Osteoblast (primary cell): Measurements from ENCODE around the gene NOXA1. TPM values are rescaled to one million over a fixed set of nuclear protein-coding genes. Genes with fewer than 3 reads are reported as not detected.
A peak's percentile ranks its signal among the peaks of the same experiment; 100 is the strongest.

Source experiments
- DNase-seq: peaks from one replicate; pipeline ENCODE4 v3.0.0; 2011; ENCODE audit warnings: low spot score, mixed read lengths; ENCODE audit not compliant: insufficient read length; ENCODE audit errors: missing footprints
- H2AFZ ChIP-seq: 2 replicates; pipeline ENCODE4 v1.6.0; 2011; ENCODE audit warnings: mild to moderate bottlenecking, low read length
- H3K27ac ChIP-seq: 2 replicates; pipeline ENCODE4 v1.5.1; 2011; ENCODE audit warnings: mild to moderate bottlenecking, low read depth, low read length, moderate library complexity
- H3K27me3 ChIP-seq: 2 replicates; pipeline ENCODE4 v1.6.0; 2012; ENCODE audit warnings: mild to moderate bottlenecking, control low read depth, inconsistent platforms, low read length, moderate library complexity; ENCODE audit not compliant: insufficient read depth
- H3K36me3 ChIP-seq: 2 replicates; pipeline ENCODE4 v1.5.1; 2011; ENCODE audit warnings: mild to moderate bottlenecking, low read length, control low read depth, moderate library complexity; ENCODE audit not compliant: insufficient read depth
- H3K4me1 ChIP-seq: 2 replicates; pipeline ENCODE4 v1.5.1; 2011; ENCODE audit warnings: mild to moderate bottlenecking, low read length, control low read depth, moderate library complexity; ENCODE audit not compliant: insufficient read depth
- H3K4me2 ChIP-seq: 2 replicates; pipeline ENCODE4 v1.6.0; 2011; ENCODE audit warnings: mild to moderate bottlenecking, low read length; ENCODE audit not compliant: insufficient read depth
- H3K4me3 ChIP-seq: fragments of 200-600 bp; sonication (generic); 3 replicates; pipeline ENCODE4 v1.5.1; 2012; ENCODE audit warnings: mild to moderate bottlenecking, low read length, inconsistent platforms; ENCODE audit not compliant: insufficient read depth
- H3K79me2 ChIP-seq: 2 replicates; pipeline ENCODE4 v1.6.0; 2012; ENCODE audit warnings: mild to moderate bottlenecking, low read length, control low read depth, inconsistent platforms; ENCODE audit not compliant: insufficient read depth
- H3K9me3 ChIP-seq: 2 replicates; pipeline ENCODE4 v1.5.1; 2011; ENCODE audit warnings: low read depth, low read length, control low read depth
- H4K20me1 ChIP-seq: 2 replicates; pipeline ENCODE4 v1.6.0; 2012; ENCODE audit warnings: mild to moderate bottlenecking, low read length, control low read depth; ENCODE audit not compliant: insufficient read depth
- total RNA-seq: library from RNA; depleted of rRNA; stranded (reverse); fragments of >200 nt; gene quantifications from 2 replicates; pipeline ENCODE4 v1.2.3, GENCODE V29; 2012
- TF ChIP-seq, protein P1 (sequence below): IDR thresholded peaks from 2 replicates; pipeline ENCODE4 v1.5.1; 2011; ENCODE audit warnings: mild to moderate bottlenecking, low read depth, low read length, moderate library complexity; ENCODE audit errors: extremely low read depth

Gene NOXA1
- total RNA-seq, 1 donor: 0.36 TPM

- no peak overlapping the region for H2AFZ ChIP-seq
- H3K27ac ChIP-seq: no peak overlapping the region
- H3K4me3 ChIP-seq: no peak overlapping the region
- no peaks in the 10 kb centered on the region for H3K9me3 ChIP-seq
- H3K4me2 ChIP-seq: no peak overlapping the region
- H3K79me2 ChIP-seq: no peaks in the 10 kb centered on the region
- peaks cover 8% of the 10 kb centered on the region for H3K4me1 ChIP-seq
- no peak for DNase-seq
- no peaks in the 10 kb centered on the region for H3K36me3 ChIP-seq
- peaks cover 1% of the 10 kb centered on the region for H3K27me3 ChIP-seq
- TF ChIP-seq, protein P1, sequence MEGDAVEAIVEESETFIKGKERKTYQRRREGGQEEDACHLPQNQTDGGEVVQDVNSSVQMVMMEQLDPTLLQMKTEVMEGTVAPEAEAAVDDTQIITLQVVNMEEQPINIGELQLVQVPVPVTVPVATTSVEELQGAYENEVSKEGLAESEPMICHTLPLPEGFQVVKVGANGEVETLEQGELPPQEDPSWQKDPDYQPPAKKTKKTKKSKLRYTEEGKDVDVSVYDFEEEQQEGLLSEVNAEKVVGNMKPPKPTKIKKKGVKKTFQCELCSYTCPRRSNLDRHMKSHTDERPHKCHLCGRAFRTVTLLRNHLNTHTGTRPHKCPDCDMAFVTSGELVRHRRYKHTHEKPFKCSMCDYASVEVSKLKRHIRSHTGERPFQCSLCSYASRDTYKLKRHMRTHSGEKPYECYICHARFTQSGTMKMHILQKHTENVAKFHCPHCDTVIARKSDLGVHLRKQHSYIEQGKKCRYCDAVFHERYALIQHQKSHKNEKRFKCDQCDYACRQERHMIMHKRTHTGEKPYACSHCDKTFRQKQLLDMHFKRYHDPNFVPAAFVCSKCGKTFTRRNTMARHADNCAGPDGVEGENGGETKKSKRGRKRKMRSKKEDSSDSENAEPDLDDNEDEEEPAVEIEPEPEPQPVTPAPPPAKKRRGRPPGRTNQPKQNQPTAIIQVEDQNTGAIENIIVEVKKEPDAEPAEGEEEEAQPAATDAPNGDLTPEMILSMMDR: no peak
- no peaks in the 10 kb centered on the region for H4K20me1 ChIP-seq
These were observed 13.8 kb downstream of the NOXA1 start for GRCh38 chr9:137436761-137437600.

GRCh38 chr9:137437691-137438590 lies 14.7 kb downstream of the NOXA1 start:
- peak; percentile 83 for DNase-seq
- no peaks in the 10 kb centered on the region for H3K9me3 ChIP-seq
- no peaks in the 10 kb centered on the region for H3K36me3 ChIP-seq
- H4K20me1 ChIP-seq: no peaks in the 10 kb centered on the region
- TF ChIP-seq, protein P1: no peak
- peaks cover 8% of the 10 kb centered on the region for H3K4me1 ChIP-seq
- H3K79me2 ChIP-seq: no peaks in the 10 kb centered on the region
- H2AFZ ChIP-seq: no peak overlapping the region
- H3K4me2 ChIP-seq: no peak overlapping the region
- H3K4me3 ChIP-seq: no peak overlapping the region
- peaks cover 11% of the 10 kb centered on the region for H3K27me3 ChIP-seq
- H3K27ac ChIP-seq: no peak overlapping the region

DNA sequence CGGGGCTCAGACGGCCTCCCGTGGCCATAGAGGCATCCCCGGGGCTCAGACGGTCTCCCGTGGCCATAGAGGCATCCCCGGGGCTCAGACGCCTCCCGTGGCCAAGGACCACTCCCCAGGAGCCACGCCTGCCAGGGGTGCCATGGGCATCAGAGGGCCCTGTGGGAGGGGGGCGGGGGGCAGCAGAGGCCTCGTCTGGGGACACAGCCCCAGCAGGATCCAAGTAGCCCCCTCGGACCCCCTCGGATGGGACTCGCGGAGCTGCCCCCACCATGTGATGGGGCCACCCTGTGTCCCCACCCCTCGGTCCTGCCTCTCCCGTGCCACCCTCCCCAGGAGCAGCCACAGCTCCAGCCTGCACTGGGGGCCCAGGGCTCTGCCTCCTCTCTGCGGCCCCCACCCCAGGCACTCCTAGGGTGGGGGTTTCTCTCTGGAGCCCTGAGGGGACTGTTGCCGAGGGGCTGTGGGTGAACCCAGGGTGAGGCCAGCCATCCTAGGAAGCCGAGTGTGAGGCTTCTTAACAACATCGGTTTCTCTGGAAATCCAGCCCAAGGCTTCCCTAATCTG lies 15.5 kb downstream of the NOXA1 start:
- peaks cover 8% of the 10 kb centered on the region for H3K4me1 ChIP-seq
- TF ChIP-seq, protein P1: no peak
- no peak overlapping the region for H2AFZ ChIP-seq

More for the DNA sequence above, 15.5 kb downstream of the NOXA1 start:
- Histone ChIP-seq H3K4me2 (no peak overlapping the region), H3K27me3 (peaks cover 12% of the 10 kb centered on the region), H3K4me3 (no peak overlapping the region), H4K20me1 (no peaks in the 10 kb centered on the region), H3K36me3 (no peaks in the 10 kb centered on the region), H3K9me3 (no peaks in the 10 kb centered on the region), H3K27ac (no peak overlapping the region), H3K79me2 (no peaks in the 10 kb centered on the region)
- no peak for DNase-seq
